Loucy (cell line): ENCODE measurements around the gene SIGLEC14.

ENCODE experiments used
- H2AFZ ChIP-seq: fragments of 200-600 bp; sonication (generic); 2 replicates; pipeline ENCODE4 v1.6.0; 2016; ENCODE audit warnings: antibody characterized with exemption, mild to moderate bottlenecking, low read length, moderate library complexity
- H3F3A ChIP-seq: fragments of 200-600 bp; 2 replicates; pipeline ENCODE4 v1.6.0; 2016; ENCODE audit warnings: antibody characterized with exemption, low read depth, mild to moderate bottlenecking
- H3K27me3 ChIP-seq: fragments of 200-600 bp; sonication (generic); 2 replicates; pipeline ENCODE4 v1.6.1; 2014; ENCODE audit warnings: low read length, mild to moderate bottlenecking; ENCODE audit not compliant: insufficient read depth, poor library complexity, severe bottlenecking
- H3K36me3 ChIP-seq: fragments of 200-600 bp; sonication (generic); 2 replicates; pipeline ENCODE4 v1.6.1; 2016; ENCODE audit warnings: low read length; ENCODE audit not compliant: insufficient read depth
- H3K4me1 ChIP-seq: fragments of 200-600 bp; sonication (generic); 2 replicates; pipeline ENCODE4 v1.5.1; 2014; ENCODE audit warnings: low read length, mild to moderate bottlenecking; ENCODE audit not compliant: insufficient read depth, poor library complexity, severe bottlenecking
- H3K4me2 ChIP-seq: fragments of 200-600 bp; sonication (generic); 2 replicates; pipeline ENCODE4 v1.6.0; 2014; ENCODE audit warnings: antibody characterized with exemption, low read length, low read depth, mild to moderate bottlenecking; ENCODE audit not compliant: poor library complexity, severe bottlenecking
- H3K4me3 ChIP-seq: fragments of 200-600 bp; sonication (generic); 2 replicates; pipeline ENCODE4 v1.5.1; 2014; ENCODE audit warnings: low read length, mild to moderate bottlenecking, mixed read lengths; ENCODE audit not compliant: poor library complexity, severe bottlenecking
- H3K79me2 ChIP-seq: fragments of 200-600 bp; sonication (generic); 2 replicates; pipeline ENCODE4 v1.6.1; 2014; ENCODE audit warnings: low read length; ENCODE audit not compliant: insufficient read depth
- H3K9ac ChIP-seq: fragments of 200-600 bp; sonication (generic); 2 replicates; pipeline ENCODE4 v1.6.0; 2014; ENCODE audit warnings: mild to moderate bottlenecking, low read depth, low read length, moderate library complexity; ENCODE audit not compliant: poor library complexity, severe bottlenecking
- H3K9me2 ChIP-seq: fragments of 200-600 bp; sonication (generic); replicated peaks from 2 replicates; pipeline ENCODE4 v1.6.1; 2016; ENCODE audit warnings: low read depth, low read length, mixed read lengths
- H3K9me3 ChIP-seq: fragments of 200-600 bp; sonication (generic); 2 replicates; pipeline ENCODE4 v1.6.1; 2014; ENCODE audit warnings: mild to moderate bottlenecking, antibody characterized with exemption, low read length, low read depth; ENCODE audit not compliant: insufficient read depth
- H4K20me1 ChIP-seq: fragments of 200-600 bp; sonication (generic); 2 replicates; pipeline ENCODE4 v1.6.0; 2014; ENCODE audit warnings: antibody characterized with exemption, low read length, mild to moderate bottlenecking; ENCODE audit not compliant: insufficient read depth, poor library complexity, severe bottlenecking
- CTCF ChIP-seq: fragments of 200-600 bp; sonication (generic); conservative IDR thresholded peaks from 2 replicates; pipeline ENCODE4 v1.5.1; 2014; ENCODE audit warnings: mild to moderate bottlenecking, antibody characterized with exemption, low read length
- EZH2phosphoT487 ChIP-seq: fragments of 200-600 bp; IDR thresholded peaks from 2 replicates; pipeline ENCODE4 v1.6.1; 2018; ENCODE audit warnings: antibody characterized with exemption, mild to moderate bottlenecking, moderate library complexity, borderline replicate concordance

The SIGLEC14 gene

GRCh38 chr19:51653162-51653561 lies 6.5 kb upstream of the SIGLEC14 start:
- Histone ChIP-seq H4K20me1 (no peaks in the 10 kb centered on the region), H3K36me3 (no peaks in the 10 kb centered on the region), H3K79me2 (no peaks in the 10 kb centered on the region), H3K9me3 (no peaks in the 10 kb centered on the region), H3K4me2 (no peak overlapping the region), H3K4me1 (peaks cover 4% of the 10 kb centered on the region), H3K27me3 (no peaks in the 10 kb centered on the region), H3K9ac (no peak overlapping the region), H3F3A (no peaks in the 10 kb centered on the region), H3K4me3 (no peak overlapping the region), H3K9me2 (no peaks in the 10 kb centered on the region), H2AFZ (no peak overlapping the region)
- TF ChIP-seq EZH2phosphoT487 (no peak), CTCF (no peak)

- H3F3A ChIP-seq: no peaks in the 10 kb centered on the region
- H3K4me1 ChIP-seq: peaks cover 4% of the 10 kb centered on the region
- no peaks in the 10 kb centered on the region for H4K20me1 ChIP-seq
- no peaks in the 10 kb centered on the region for H3K36me3 ChIP-seq
- TF ChIP-seq EZH2phosphoT487: no peak
- TF ChIP-seq CTCF: no peak
- H3K9ac ChIP-seq: no peak overlapping the region
- no peak overlapping the region for H2AFZ ChIP-seq
- H3K9me3 ChIP-seq: no peaks in the 10 kb centered on the region
- H3K79me2 ChIP-seq: no peaks in the 10 kb centered on the region
- H3K4me2 ChIP-seq: no peak overlapping the region
- no peak overlapping the region for H3K4me3 ChIP-seq
- H3K9me2 ChIP-seq: no peaks in the 10 kb centered on the region
- no peaks in the 10 kb centered on the region for H3K27me3 ChIP-seq
Measured at GRCh38 chr19:51652266-51652665, 5.6 kb upstream of the SIGLEC14 start.

- no peaks in the 10 kb centered on the region for H3K27me3 ChIP-seq
- H3K4me2 ChIP-seq: no peak overlapping the region
- H3K9ac ChIP-seq: no peak overlapping the region
- H3K36me3 ChIP-seq: no peaks in the 10 kb centered on the region
- no peaks in the 10 kb centered on the region for H3F3A ChIP-seq
- H4K20me1 ChIP-seq: no peaks in the 10 kb centered on the region
- H3K9me2 ChIP-seq: no peaks in the 10 kb centered on the region
- TF ChIP-seq EZH2phosphoT487: no peak
- no peak for TF ChIP-seq CTCF
- H3K4me3 ChIP-seq: no peak overlapping the region
- H3K4me1 ChIP-seq: no peaks in the 10 kb centered on the region
- H3K9me3 ChIP-seq: no peaks in the 10 kb centered on the region
- H2AFZ ChIP-seq: no peak overlapping the region
- H3K79me2 ChIP-seq: no peaks in the 10 kb centered on the region
Measured at GRCh38 chr19:51651216-51651846, 4.7 kb upstream of the SIGLEC14 start.
